Hepatocyte (in vitro differentiated cells): Measurements from ENCODE around the gene TIFAB. TPM values are rescaled to one million over a fixed set of nuclear protein-coding genes. Genes with fewer than 3 reads are reported as not detected.

Source experiments
- DNase-seq: peaks from one replicate; pipeline ENCODE4 v3.0.0-alpha.2; 2016; ENCODE audit warnings: low spot score
- H2AFZ ChIP-seq: fragments of 200-600 bp; sonication (generic); 2 replicates; pipeline ENCODE4 v1.6.0; 2016; ENCODE audit warnings: antibody characterized with exemption, mild to moderate bottlenecking
- H3K27ac ChIP-seq: fragments of 200-600 bp; sonication (generic); 2 replicates; pipeline ENCODE4 v1.5.1; 2016; ENCODE audit warnings: mild to moderate bottlenecking
- H3K27me3 ChIP-seq: fragments of 200-600 bp; sonication (generic); 2 replicates; pipeline ENCODE4 v1.6.1; 2016
- H3K36me3 ChIP-seq: fragments of 200-600 bp; sonication (generic); replicated peaks from 2 replicates; pipeline ENCODE4 v1.5.1; 2016; ENCODE audit warnings: low read depth; ENCODE audit not compliant: insufficient read depth
- H3K4me1 ChIP-seq: fragments of 200-600 bp; sonication (generic); 2 replicates; pipeline ENCODE4 v1.5.1; 2016; ENCODE audit warnings: mild to moderate bottlenecking, moderate library complexity; ENCODE audit not compliant: insufficient read depth
- H3K4me2 ChIP-seq: fragments of 200-600 bp; sonication (generic); 2 replicates; pipeline ENCODE4 v1.6.0; 2016
- H3K4me3 ChIP-seq: fragments of 200-600 bp; sonication (generic); 2 replicates; pipeline ENCODE4 v1.5.1; 2016; ENCODE audit warnings: mild to moderate bottlenecking
- H3K79me2 ChIP-seq: fragments of 200-600 bp; sonication (generic); 2 replicates; pipeline ENCODE4 v1.6.0; 2017; ENCODE audit warnings: mild to moderate bottlenecking
- H3K9me2 ChIP-seq: fragments of 200-600 bp; sonication (generic); replicated peaks from 2 replicates; pipeline ENCODE4 v1.6.0; 2017; ENCODE audit warnings: mild to moderate bottlenecking; ENCODE audit not compliant: insufficient read depth
- H3K9me3 ChIP-seq: fragments of 200-600 bp; sonication (generic); 2 replicates; pipeline ENCODE4 v1.5.1; 2016; ENCODE audit warnings: low read depth, mild to moderate bottlenecking
- H4K20me1 ChIP-seq: fragments of 200-600 bp; sonication (generic); 2 replicates; pipeline ENCODE4 v1.6.0; 2016; ENCODE audit warnings: mild to moderate bottlenecking; ENCODE audit not compliant: insufficient read depth, poor library complexity, severe bottlenecking
- EZH2 ChIP-seq: fragments of 200-600 bp; sonication (generic); IDR thresholded peaks from 2 replicates; pipeline ENCODE4 v1.6.1; 2016; ENCODE audit warnings: antibody characterized with exemption, mild to moderate bottlenecking, borderline replicate concordance
- EZH2phosphoT487 ChIP-seq: fragments of 200-600 bp; sonication (generic); IDR thresholded peaks from one replicate; pipeline ENCODE4 v1.6.1; 2018; ENCODE audit warnings: antibody characterized with exemption, mild to moderate bottlenecking, low read depth, moderate library complexity; ENCODE audit not compliant: unreplicated experiment, severe bottlenecking
- WGBS: methylation state at CpG from one replicate; pipeline ENCODE4 v1.1.6; 2016; ENCODE audit warnings: low lambda C conversion rate; ENCODE audit errors: missing lambda C conversion rate; 5-methylcytosine and 5-hydroxymethylcytosine counted together
- polyA plus RNA-seq: library from polyadenylated mRNA; unstranded; fragments of >200 nt; fragmentation: Nextera tagmentation; extraction: Ambion mirVana; gene quantifications from 2 replicates; pipeline ENCODE4 v1.2.1, GENCODE V29; 2016
- total RNA-seq: library from RNA; depleted of rRNA; stranded (reverse); fragments of >200 nt; gene quantifications from 2 replicates; pipeline ENCODE4 v1.2.3, GENCODE V29; 2014
- TF ChIP-seq, protein P1 (sequence below): fragments of 200-600 bp; sonication (generic); IDR thresholded peaks from 2 replicates; pipeline ENCODE4 v1.5.1; 2016; ENCODE audit warnings: antibody characterized with exemption, mild to moderate bottlenecking; ENCODE audit not compliant: poor library complexity

TIFAB gene
- total and polyA plus RNA-seq, 2 experiments from 2014 or later, result not detected

DNA sequence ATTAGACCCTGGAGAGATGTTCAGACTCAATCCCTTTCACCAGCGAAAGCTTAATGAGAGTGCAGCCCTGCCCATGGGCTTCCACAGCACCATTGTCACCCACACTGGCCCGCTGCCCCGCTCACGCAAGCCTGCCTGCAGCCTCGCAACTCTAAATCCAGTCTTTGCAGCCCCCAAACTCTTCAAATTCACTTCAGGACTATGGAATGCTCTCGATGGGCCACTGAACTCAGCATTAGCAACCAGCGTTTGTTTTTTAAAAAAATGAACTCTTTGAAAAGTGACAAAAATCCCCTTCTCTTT lies 22.1 kb downstream of the TIFAB start:
- Histone ChIP-seq H3K79me2 (no peaks in the 10 kb centered on the region), H3K4me1 (peaks cover 24% of the 10 kb centered on the region), H3K4me3 (no peak overlapping the region), H3K9me3 (peaks cover 6% of the 10 kb centered on the region), H3K36me3 (no peaks in the 10 kb centered on the region), H3K9me2 (no peaks in the 10 kb centered on the region), H3K27me3 (no peaks in the 10 kb centered on the region), H2AFZ (no peak overlapping the region), H3K27ac (no peak overlapping the region), H3K4me2 (peak overlapping the region; percentile 18), H4K20me1 (no peaks in the 10 kb centered on the region)
- no peak for TF ChIP-seq EZH2
- TF ChIP-seq, protein P1, sequence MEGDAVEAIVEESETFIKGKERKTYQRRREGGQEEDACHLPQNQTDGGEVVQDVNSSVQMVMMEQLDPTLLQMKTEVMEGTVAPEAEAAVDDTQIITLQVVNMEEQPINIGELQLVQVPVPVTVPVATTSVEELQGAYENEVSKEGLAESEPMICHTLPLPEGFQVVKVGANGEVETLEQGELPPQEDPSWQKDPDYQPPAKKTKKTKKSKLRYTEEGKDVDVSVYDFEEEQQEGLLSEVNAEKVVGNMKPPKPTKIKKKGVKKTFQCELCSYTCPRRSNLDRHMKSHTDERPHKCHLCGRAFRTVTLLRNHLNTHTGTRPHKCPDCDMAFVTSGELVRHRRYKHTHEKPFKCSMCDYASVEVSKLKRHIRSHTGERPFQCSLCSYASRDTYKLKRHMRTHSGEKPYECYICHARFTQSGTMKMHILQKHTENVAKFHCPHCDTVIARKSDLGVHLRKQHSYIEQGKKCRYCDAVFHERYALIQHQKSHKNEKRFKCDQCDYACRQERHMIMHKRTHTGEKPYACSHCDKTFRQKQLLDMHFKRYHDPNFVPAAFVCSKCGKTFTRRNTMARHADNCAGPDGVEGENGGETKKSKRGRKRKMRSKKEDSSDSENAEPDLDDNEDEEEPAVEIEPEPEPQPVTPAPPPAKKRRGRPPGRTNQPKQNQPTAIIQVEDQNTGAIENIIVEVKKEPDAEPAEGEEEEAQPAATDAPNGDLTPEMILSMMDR, result no peak
- no peak for TF ChIP-seq EZH2phosphoT487
- WGBS, result 83% methylated on average over 7 of the region's 7 CpGs
- no peak for DNase-seq

DNA sequence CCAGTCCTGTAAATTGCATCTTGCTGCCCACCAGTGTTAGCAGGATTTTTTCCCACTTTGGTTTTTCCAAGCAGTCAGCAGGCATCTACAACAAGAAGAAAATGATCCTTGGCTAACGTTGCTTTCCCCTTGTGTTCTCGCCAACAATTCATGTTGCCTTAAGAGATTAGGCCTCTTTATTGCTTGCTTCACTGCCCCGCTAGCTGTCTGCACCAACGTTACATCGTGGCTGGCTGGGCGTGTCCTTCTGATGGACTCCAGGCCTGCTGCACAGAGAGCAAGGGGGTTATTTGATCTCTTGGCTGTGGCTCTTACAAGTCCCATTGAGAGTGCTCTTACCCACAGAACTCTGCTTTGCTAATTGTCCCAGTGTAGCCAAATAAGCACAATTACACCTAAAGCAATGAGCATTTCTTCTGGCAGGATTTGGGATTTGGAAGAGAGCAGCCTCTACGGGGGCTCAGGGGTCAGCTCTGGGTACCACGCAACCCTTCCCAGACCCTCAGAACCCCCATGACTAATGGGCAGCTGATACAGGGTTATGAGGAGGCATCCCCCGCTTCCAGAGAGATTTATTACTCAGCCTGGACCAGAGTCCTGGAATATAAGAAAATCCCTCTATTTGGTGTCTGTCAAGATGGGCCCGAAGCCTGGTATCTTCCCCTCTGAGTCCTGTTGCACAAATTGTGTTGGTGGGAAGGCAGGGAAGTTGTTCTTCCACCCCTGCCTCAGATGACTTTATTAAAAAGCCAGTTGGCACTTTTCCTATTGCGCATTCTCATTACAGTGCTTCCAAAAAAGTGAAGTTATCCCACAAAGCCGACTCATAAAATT lies 22.6 kb downstream of the TIFAB start:
- Histone ChIP-seq H3K36me3 (no peaks in the 10 kb centered on the region), H3K27me3 (no peaks in the 10 kb centered on the region), H2AFZ (no peak overlapping the region), H3K9me3 (peaks cover 6% of the 10 kb centered on the region), H4K20me1 (no peaks in the 10 kb centered on the region), H3K9me2 (no peaks in the 10 kb centered on the region), H3K79me2 (no peaks in the 10 kb centered on the region), H3K4me2 (peak overlapping the region; percentile 18), H3K27ac (peak overlapping the region; percentile 48), H3K4me3 (no peak overlapping the region), H3K4me1 (peaks cover 19% of the 10 kb centered on the region)
- peak; percentile 74 for DNase-seq
- 45% methylated on average over 12 of the region's 12 CpGs for WGBS
- no peak for TF ChIP-seq EZH2phosphoT487
- TF ChIP-seq, protein P1, result no peak
- no peak for TF ChIP-seq EZH2

DNA sequence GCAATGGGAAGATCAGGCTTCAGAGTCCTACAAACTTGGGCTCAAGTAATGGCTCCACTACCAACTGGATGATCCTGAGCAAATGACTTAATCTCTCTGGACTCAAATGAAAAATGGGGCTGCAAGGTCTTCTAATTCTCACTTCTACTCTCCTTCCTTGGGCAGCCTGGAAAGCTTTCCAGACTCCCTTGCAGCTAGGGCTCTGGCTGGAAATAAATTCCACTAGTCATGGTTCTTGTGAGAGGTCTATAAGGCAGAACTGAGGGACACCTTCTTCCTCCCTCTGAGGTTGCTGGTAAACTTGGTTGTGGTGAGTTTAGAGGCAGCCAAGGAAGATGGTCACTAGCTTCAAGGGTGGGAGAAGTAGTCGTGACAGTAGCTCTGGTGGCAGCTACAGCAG lies 23.6 kb downstream of the TIFAB start:
- Histone ChIP-seq H2AFZ (no peak overlapping the region), H3K9me3 (peaks cover 6% of the 10 kb centered on the region), H3K4me1 (peaks cover 17% of the 10 kb centered on the region), H3K4me3 (no peak overlapping the region), H3K27me3 (no peaks in the 10 kb centered on the region), H3K27ac (peak overlapping the region; percentile 24), H3K79me2 (no peaks in the 10 kb centered on the region), H3K9me2 (no peaks in the 10 kb centered on the region), H3K4me2 (no peak overlapping the region), H4K20me1 (no peaks in the 10 kb centered on the region), H3K36me3 (no peaks in the 10 kb centered on the region)
- no peak for DNase-seq
- no peak for TF ChIP-seq EZH2phosphoT487
- TF ChIP-seq, protein P1, result no peak
- WGBS, result 87% methylated on average over 1 of the region's 1 CpG
